ENCODE data around the gene SORCS2.

DNA sequence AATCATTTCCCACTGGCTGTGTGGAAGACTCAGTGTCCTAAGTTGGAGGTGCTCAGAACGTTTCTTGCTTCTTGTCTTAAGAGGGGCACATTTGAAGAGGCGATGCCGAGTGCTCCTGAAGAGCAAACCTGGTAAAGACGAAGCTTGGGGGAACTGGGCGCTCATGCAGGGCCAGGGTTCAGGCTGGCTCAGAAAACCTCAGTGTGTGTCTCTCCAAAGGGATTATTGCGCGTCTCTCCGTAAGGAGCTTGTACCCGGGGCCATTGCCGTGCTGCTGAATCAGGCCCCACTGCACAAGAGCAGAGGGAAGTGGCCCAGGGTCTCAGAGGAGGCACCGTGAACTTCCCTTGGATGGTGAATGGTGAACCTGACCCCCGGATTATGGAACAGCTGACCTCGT, 198.0 kb downstream of the SORCS2 start:
- TF ChIP-seq, protein P1, sequence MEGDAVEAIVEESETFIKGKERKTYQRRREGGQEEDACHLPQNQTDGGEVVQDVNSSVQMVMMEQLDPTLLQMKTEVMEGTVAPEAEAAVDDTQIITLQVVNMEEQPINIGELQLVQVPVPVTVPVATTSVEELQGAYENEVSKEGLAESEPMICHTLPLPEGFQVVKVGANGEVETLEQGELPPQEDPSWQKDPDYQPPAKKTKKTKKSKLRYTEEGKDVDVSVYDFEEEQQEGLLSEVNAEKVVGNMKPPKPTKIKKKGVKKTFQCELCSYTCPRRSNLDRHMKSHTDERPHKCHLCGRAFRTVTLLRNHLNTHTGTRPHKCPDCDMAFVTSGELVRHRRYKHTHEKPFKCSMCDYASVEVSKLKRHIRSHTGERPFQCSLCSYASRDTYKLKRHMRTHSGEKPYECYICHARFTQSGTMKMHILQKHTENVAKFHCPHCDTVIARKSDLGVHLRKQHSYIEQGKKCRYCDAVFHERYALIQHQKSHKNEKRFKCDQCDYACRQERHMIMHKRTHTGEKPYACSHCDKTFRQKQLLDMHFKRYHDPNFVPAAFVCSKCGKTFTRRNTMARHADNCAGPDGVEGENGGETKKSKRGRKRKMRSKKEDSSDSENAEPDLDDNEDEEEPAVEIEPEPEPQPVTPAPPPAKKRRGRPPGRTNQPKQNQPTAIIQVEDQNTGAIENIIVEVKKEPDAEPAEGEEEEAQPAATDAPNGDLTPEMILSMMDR (IDR thresholded peaks at IDR 0.05; ENCODE audit: insufficient read depth, low read depth, low read length): no peak
- no peak for TF ChIP-seq EZH2 (IDR thresholded peaks at IDR 0.05; ENCODE audit: insufficient read depth, low read length)

Measured in astrocyte (in vitro differentiated cells and primary cell).